Measurements from ENCODE around the gene KLHL42.

DNA sequence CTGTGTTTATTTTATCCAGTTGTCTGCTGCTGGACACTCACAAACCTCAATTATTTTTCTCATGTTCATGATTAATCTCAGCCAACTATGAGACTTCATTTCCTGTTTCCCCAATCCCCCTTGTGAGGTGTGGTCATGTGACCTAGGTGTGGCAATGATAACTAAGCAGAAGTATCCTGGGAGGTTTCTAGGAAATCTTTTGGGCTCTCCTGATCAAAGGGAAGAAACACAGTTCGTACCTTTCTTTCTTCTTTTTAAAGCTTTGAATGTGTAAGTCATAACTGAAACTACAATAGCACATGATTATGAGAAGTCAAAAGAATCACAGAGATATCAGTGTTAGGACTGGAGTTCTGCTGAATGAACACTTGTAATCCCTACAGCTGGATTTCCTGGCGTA, 34.4 kb downstream of the KLHL42 start:
- TF ChIP-seq, protein P1, sequence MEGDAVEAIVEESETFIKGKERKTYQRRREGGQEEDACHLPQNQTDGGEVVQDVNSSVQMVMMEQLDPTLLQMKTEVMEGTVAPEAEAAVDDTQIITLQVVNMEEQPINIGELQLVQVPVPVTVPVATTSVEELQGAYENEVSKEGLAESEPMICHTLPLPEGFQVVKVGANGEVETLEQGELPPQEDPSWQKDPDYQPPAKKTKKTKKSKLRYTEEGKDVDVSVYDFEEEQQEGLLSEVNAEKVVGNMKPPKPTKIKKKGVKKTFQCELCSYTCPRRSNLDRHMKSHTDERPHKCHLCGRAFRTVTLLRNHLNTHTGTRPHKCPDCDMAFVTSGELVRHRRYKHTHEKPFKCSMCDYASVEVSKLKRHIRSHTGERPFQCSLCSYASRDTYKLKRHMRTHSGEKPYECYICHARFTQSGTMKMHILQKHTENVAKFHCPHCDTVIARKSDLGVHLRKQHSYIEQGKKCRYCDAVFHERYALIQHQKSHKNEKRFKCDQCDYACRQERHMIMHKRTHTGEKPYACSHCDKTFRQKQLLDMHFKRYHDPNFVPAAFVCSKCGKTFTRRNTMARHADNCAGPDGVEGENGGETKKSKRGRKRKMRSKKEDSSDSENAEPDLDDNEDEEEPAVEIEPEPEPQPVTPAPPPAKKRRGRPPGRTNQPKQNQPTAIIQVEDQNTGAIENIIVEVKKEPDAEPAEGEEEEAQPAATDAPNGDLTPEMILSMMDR (IDR thresholded peaks at IDR 0.05; ENCODE audit: low read length), result no peak
- no peak for TF ChIP-seq EZH2 (IDR thresholded peaks at IDR 0.05; ENCODE audit: borderline replicate concordance, low read length)

Measured in OCI-LY1 (cell line).